NAMALWA (cell line): Measurements from ENCODE around the gene ATXN10.
"Not testable (repeated sequence)": the region's sequence is repeated elsewhere in the genome, so short reads cannot be mapped to it uniquely, and the experiment has no call there.

Experiments used
- DNase-seq: peaks from one replicate; pipeline ENCODE4 v3.0.0-alpha.2; 2015; ENCODE audit warnings: low spot score

Gene ATXN10

GRCh38 chr22:45709060-45709739 is 37.6 kb downstream of the ATXN10 start:
- DNase-seq = no peak

GRCh38 chr22:45709866-45710265 is 38.2 kb downstream of the ATXN10 start:
- DNase-seq = no peak

- no peak for DNase-seq
These were observed 38.8 kb downstream of the ATXN10 start for GRCh38 chr22:45710469-45710868.

- not testable (repeated sequence) for DNase-seq
These were observed 42.8 kb downstream of the ATXN10 start for GRCh38 chr22:45714390-45714789.

GRCh38 chr22:45717789-45718188 is 46.2 kb downstream of the ATXN10 start:
- DNase-seq = no peak

- DNase-seq = no peak
These were observed 46.8 kb downstream of the ATXN10 start for GRCh38 chr22:45718391-45718790.

- no peak for DNase-seq
These were observed 49.3 kb downstream of the ATXN10 start for GRCh38 chr22:45720839-45721378.

GRCh38 chr22:45722006-45722405 is 50.4 kb downstream of the ATXN10 start:
- no peak for DNase-seq

GRCh38 chr22:45726081-45726480 is 54.4 kb downstream of the ATXN10 start:
- no peak for DNase-seq

- no peak for DNase-seq
These were observed 59.6 kb downstream of the ATXN10 start for GRCh38 chr22:45731041-45731797.

- DNase-seq = peak; percentile 45
These were observed 60.3 kb downstream of the ATXN10 start for GRCh38 chr22:45731798-45732495.

GRCh38 chr22:45735273-45735672 is 63.6 kb downstream of the ATXN10 start:
- DNase-seq = no peak

GRCh38 chr22:45738206-45738605 is 66.6 kb downstream of the ATXN10 start:
- no peak for DNase-seq

GRCh38 chr22:45740236-45740635 is 68.6 kb downstream of the ATXN10 start:
- DNase-seq = no peak

GRCh38 chr22:45742866-45743450 is 71.3 kb downstream of the ATXN10 start:
- no peak for DNase-seq

GRCh38 chr22:45743687-45744086 is 72.1 kb downstream of the ATXN10 start:
- no peak for DNase-seq

GRCh38 chr22:45744442-45744841 is 72.8 kb downstream of the ATXN10 start:
- no peak for DNase-seq

- no peak for DNase-seq
These were observed 79.0 kb downstream of the ATXN10 start for GRCh38 chr22:45750626-45751025.

GRCh38 chr22:45752036-45752435 is 80.4 kb downstream of the ATXN10 start:
- no peak for DNase-seq

- no peak for DNase-seq
These were observed 83.2 kb downstream of the ATXN10 start for GRCh38 chr22:45754822-45755221.

- DNase-seq = no peak
These were observed 84.9 kb downstream of the ATXN10 start for GRCh38 chr22:45756558-45756957.

GRCh38 chr22:45757068-45757467 is 85.4 kb downstream of the ATXN10 start:
- no peak for DNase-seq
